Measurements from ENCODE around the gene ADNP2.

The ADNP2 gene

DNA sequence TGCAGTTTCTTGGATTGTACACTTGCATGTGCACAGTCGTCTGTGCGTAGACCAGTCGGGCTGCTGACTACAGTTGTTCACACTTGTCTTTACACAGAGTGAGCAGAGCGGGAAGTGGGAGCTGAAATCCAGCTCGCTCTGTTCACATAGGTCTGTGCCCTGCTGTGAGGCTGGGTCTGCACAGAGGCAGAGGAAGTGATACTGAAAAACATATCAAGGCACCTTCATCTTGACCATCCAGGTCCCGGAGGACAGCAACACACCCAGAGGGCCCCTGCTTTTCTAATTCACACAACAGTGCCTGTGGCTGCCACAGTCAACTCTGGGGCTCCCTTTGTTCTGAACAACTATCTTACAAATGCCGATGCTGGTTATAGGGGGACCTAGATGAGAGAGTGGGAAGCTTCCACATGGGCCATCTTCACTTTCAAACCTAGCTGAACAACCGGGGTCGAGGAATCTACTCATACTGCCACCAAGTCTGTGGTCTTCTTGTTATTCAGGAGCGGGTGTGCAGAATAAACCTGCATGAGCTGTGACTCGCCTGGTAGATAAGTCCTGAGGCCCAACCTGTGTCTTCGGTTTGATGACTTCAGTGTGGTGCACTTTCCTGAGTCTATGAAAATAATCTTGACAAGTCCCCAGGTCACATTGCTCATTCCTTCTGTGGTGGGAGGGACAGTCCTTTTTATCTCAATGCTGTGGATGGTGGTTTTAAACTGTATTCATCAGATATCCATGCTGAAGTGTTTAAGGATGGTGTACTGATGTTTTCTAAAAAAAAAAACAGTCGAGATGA is 3.5 kb upstream of the ADNP2 start:
- DNase-seq (ENCODE audit: low read depth): no peak

DNA sequence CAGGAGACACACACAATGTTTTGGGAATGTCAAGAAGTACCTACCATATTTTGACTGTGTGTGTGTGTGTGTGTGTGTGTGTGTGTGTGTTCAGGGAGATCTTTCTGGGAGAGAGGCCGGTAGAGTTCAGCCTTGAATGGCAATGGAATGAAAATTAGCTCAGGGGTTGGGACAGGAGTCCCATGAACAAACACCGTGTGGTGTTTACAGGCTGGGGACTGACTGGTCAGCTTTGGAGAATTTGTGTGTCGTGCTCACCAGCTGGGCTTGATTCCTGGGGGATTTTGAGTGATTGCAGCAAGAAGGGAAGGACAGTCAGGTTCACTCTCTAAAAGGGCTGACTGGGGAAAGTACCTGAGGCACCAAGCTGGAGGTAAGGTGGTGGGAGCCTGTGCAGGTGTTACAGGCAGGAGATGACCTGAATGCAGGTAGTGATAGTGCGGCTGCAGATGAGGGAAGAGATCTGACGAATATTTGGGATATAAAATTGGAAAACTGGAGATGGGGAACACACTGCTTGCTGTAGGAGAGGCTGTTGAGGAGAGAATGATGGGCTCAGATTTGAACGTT is 2.5 kb upstream of the ADNP2 start:
- no peak for DNase-seq (ENCODE audit: low read depth)

DNA sequence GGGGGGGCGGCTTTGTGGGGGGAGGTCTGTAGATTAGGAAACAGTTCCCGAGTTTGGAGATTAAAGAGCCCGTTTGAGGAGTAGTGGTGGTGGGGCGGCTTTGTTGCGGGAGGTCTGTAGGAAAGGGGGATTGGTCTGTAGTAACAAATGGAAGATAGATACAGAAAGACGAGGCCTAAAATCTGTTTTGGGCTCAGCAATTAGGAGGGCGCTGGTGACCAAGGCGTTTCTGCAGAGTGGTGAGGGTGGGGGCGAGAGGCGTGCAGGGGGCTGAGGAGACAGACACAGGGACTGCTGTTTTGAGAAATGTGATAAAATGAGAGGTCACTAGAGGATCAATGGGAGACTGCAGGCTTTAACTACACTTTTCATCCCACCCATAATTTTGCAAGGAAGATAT is 1.6 kb upstream of the ADNP2 start:
- DNase-seq (ENCODE audit: low read depth): no peak

DNA sequence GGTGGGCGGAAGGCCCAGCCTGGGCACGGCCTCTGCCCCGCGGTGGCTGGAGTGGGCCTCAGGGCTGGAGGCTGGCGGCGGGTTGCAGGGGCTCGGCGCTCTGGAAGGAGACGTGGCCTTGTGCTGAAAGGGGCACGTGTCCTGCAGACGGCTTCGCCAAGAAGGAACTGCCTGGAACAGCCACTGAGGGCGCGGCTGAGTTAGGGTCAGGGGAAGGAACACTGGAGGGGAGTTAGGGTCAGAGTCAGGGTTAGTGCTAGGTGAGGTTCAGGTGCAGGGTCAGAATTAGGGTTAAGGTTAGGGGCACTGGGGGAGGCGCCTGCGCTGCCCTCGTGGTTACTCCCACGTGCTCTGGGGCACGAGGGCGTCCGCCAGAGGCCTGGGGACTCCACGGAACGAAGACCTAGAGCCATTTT is 933 bp upstream of the ADNP2 start:
- no peak for DNase-seq (ENCODE audit: low read depth)

DNA sequence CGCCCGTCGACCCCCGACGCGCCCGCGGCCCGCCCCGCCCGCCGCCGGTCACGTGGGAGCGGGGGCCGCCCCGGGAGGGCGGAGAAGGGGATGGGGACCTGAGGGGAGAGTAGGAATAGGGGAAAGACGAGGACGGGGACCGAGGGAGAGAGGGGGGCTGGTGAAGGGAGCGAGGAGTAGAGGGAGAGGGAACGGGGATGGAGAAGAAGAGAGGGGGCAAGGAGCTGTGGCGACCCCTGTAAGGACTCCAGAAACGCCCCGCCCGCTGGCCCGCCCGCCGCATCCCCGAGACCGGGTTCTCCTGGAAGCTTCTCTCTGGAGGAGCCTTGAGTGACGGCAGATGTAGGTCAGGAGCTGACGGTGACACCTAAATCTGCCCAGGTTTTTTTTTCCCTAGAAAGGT is 615 bp downstream of the ADNP2 start:
- DNase-seq (ENCODE audit: low read depth): peak; percentile 11

DNA sequence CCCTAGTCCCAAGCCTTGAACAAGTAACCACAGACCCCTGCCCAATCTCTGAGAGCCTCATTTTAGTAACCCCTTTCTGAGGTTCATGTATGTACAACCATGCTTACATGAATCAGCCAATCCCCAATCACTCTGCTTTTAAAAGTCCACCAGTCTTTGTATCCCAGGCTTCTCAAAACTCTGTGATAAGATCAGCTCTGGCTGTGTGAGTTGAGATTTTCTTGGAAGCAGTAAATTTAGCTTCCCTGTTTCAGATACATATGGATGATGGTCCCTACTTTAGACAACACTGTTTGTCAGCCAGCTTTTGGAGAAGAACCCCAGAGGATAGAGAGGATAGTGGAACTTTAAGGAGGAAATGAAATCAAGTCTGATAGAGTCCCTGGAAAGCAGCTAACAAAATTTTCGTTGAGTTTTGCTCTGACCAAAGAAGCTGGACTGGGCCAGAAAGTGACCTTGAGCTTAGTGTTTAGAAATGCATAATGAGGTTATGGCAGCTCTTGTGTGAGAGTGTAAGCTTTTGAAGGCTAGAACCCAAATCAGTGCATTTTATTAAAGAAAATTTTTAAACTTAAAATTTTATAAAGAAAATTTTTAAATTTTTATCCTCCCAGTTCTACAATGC is 3.7 kb downstream of the ADNP2 start:
- DNase-seq (ENCODE audit: low read depth): no peak

DNA sequence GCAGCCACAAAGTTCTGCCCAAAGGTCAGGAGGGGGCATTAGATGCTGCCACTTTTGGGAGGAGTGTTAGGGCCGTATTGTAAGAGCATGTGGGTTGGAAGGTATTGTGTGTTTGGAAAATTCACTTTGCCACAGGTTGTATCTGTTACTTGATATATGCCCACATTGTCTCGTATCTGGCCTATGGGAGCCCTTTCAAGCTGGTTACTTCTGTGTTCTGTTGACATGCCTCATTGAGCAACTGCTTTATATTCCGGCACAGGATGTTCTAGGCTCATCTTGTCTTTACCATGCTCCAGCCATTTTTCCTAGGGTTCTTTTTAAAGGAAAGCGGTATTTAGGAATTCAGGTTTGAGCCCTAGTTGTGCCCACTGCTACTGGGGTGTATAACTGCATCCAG is 6.0 kb downstream of the ADNP2 start:
- no peak for DNase-seq (ENCODE audit: low read depth)

DNA sequence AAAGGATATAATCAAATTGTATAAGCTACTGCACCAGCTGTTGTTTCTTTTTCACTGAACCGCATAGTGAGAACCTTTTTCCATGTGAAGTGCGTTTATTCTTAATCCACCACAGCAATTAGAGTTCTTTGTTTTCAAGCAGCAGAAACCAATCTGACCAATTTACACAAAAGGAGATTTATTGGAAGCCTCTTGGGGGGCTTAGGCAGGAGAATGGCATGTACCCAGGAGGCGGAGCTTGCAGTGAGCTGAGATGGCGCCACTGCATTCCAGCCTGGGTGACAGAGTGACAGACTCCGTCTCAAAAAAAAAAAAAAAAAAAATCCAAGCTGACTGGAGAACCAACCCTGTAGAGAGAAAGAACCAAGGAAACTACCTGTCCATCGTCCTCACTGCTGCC is 10.0 kb downstream of the ADNP2 start:
- DNase-seq (ENCODE audit: low read depth): no peak

DNA sequence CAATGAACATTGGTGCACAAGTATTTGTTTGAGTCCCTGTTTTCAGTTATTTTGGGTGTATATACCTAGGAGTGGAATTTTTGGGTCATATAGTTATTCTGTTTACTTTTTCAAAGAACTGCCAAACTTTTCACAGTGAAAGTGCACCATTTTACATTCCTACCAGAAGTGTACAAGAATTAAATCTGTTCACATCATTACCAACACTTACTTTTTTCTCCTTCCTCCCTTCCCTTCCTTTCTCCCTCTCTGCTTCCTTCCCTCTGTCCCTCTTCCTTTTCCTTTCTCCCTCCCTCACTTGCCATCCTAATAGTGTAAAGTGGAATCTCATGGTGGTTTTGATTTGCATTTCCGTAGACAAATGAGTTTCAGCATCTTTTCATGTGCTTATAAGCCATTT is 11.9 kb downstream of the ADNP2 start:
- no peak for DNase-seq (ENCODE audit: low read depth)

DNA sequence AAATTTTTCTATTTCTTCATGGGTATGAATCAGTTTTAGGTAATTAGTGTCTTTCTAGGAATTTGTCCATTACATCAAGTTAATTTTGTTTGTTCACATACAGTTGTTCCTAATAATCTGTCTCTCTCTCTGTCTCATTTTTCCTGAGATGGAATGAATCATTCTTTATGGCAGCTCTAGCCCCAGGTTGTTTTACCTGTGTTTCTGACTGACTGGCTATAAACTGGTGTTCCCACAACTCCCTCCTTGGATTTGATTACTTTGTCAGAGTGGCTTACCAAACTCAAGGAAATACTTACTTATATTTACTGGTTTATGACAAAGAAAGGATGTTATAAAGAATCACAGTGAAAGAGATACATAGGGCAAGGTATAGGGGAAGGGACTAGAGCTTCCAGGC is 15.1 kb downstream of the ADNP2 start:
- DNase-seq (ENCODE audit: low read depth): no peak

DNA sequence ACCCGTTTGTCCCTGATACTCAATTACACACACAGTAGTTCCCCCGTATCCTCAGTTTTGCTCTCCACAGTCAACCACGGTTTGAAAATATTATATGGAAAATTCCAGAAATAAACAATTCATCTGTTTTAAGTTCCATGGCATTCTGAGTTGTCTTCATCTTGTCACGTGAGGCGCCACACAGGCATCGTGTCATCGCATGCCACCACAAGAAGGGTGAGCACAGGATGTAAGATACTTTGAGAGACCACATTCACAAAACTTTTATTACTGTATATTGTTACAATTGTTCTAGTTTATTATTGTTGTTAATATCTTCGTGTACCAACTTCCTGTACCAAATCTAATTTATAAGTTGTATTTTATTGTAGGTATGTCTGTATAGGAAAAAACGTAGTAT is 17.7 kb downstream of the ADNP2 start:
- no peak for DNase-seq (ENCODE audit: low read depth)

DNA sequence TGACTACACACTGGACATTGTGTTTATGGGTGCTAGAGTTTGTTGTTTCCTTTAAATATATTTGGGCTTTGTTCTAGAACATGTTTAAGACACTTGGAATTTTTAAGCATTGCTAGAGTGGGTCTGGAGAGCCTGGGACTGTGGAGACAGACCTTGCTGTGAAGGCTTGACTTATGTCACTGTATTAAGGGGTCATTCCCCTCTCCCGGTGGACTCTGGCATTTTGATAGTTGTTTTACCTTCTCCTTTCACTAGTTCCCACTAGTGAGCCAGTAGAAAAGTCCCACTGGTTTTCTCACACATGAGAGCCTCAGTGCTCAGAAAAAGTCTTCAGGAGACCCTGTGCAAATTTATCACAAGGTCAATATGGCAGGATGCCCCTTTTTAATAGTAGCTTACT is 18.6 kb downstream of the ADNP2 start:
- no peak for DNase-seq (ENCODE audit: low read depth)

DNA sequence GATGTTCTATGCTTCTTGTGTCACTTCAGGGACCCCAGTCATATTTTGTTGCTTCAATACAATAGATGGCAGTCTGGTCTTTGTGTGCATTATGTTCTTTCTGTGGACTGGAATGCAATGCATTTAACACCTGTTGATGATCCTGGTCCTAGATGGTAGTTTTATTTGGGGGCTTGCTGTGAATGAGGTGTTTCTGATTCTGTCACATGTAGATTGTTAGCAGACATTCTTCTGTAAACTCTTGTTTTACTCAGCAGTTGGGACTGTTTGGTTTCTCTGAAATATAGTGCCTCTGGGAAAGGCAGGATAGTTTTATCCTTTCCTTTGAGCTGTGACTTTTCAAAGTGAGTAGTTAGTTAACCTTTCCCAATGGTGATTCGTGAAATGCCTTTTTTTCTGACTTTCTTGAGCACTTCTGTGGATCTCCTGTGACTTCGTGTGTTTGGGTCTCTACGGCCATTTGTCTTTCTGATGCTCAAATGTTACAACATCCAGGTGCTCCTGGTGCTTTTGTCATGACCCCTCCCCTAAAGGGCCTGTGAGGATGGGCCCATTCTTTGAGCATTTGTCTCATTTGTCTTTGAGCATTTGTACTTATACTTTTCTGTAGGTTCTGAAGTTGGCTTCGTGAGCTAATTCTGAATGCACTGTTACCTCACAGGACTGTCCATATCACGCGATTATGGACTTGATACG is 20.8 kb downstream of the ADNP2 start:
- DNase-seq (ENCODE audit: low read depth): no peak

DNA sequence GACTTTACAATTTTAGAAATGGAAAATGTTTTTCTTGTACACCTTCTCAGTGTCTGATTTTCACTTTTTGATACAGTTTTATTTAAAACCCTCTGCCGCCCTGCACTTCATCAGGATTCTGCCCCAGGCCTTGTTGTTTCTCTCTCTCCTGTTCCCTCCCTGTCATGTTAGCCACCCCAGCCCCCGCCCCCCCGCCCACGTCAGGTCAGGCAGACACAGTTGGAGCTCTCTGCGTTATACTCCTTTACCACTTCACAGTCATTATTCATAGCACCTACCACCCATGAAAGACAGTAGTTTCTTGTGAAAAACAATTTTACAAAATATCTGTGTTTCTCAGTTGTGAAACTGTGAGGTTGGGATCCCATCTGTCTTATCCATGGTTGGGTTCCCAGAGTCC is 21.5 kb downstream of the ADNP2 start:
- no peak for DNase-seq (ENCODE audit: low read depth)

DNA sequence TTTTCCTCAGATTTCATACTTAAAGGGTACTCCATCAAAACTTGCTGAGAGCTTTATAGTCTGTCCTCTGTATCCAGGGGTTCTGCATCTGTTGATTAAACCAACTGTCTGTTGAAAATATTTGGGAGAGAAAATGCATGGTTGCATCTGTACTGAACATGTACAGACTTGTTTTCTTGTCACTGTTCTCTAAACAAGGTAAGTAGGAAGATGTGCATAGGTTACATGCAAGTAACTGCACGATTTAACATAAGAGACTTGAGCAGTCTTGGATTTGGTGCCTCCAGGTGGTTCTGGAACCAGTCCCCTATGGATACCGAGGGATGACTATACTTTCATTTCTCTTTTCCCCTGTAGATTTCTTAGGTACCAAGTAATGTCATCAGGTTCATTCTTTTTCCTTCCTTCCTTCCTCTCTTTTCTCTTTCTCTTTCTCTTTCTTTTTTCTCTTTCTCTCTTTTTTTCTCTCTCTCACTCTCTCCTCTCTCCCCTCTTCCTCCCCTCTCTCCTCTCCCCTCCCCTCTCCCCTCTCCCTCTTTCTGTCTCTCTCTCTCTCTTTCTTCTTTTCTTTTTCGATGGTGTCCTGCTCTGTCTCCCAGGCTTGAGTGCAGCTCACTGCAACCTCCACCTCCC is 23.2 kb downstream of the ADNP2 start:
- DNase-seq (ENCODE audit: low read depth): no peak

DNA sequence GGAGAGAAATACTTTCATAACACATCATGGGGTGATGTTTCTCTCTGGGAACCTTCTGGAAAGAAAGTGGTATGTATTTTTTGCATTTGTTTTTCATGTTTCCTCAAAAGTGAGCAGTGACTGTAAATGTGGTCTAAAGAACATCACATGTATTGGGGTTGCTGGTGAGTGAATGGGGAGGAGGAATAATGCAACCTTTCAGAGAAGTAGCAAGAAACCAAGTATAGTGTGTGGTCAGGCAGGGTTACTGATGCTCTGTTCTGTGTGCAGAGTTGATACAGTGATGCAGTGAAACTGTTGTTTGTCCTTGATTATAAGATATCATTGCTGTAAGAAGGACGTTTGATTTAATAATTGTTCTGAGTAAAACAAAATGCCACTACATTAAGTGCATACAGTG is 24.1 kb downstream of the ADNP2 start:
- no peak for DNase-seq (ENCODE audit: low read depth)

DNA sequence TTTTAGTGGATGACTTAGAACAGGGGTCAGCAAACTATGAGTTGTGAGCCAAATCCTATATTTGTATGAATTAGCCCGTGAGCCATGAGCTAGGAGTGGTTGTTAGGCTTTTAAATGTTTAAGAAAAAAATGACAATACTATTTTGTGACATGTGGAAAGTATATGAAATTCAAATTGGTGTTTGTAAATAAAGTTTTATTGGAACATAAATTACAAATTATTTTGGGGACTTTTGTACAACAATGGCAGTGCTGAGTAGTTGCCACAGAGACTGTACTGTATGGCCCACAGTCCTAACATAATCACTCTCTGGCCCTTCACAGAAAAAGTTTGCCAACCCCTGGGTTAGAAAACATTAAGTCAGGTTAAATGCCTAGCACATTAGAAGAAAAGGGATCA is 26.1 kb downstream of the ADNP2 start:
- no peak for DNase-seq (ENCODE audit: low read depth)

DNA sequence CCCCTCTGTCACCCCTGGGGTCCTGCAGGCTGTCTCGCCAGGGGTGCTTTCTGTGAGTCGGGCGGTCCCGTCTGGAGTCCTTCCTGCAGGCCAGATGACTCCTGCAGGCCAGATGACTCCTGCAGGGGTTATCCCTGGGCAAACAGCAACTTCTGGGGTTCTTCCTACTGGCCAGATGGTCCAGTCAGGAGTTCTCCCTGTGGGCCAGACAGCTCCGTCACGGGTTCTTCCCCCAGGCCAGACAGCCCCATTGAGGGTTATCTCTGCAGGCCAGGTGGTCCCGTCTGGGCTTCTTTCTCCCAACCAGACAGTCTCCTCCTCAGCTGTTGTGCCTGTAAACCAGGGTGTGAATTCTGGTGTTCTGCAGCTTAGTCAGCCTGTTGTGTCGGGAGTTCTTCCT is 27.6 kb downstream of the ADNP2 start:
- no peak for DNase-seq (ENCODE audit: low read depth)

DNA sequence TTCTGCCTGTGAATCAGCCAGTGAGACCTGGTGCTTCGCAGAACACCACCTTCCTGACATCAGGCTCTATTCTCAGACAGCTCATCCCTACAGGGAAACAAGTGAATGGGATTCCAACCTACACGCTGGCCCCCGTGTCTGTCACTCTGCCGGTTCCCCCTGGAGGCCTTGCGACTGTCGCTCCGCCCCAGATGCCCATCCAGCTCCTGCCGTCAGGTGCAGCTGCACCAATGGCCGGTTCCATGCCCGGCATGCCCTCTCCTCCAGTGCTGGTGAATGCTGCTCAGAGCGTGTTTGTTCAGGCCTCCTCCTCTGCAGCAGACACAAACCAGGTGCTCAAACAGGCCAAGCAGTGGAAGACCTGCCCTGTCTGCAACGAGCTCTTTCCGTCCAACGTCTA is 28.1 kb downstream of the ADNP2 start:
- no peak for DNase-seq (ENCODE audit: low read depth)

DNA sequence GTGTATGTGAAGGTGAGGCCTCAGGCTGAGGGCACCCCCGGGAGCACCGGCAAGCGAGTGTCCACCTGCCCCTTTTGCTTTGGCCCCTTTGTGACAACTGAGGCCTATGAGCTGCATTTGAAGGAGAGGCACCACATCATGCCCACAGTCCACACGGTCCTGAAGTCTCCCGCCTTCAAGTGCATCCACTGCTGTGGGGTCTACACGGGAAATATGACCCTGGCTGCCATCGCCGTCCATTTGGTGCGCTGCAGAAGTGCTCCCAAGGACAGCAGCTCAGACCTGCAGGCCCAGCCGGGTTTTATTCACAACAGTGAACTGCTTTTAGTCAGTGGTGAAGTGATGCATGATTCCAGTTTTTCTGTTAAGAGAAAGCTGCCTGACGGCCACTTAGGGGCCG is 28.9 kb downstream of the ADNP2 start:
- no peak for DNase-seq (ENCODE audit: low read depth)

DNA sequence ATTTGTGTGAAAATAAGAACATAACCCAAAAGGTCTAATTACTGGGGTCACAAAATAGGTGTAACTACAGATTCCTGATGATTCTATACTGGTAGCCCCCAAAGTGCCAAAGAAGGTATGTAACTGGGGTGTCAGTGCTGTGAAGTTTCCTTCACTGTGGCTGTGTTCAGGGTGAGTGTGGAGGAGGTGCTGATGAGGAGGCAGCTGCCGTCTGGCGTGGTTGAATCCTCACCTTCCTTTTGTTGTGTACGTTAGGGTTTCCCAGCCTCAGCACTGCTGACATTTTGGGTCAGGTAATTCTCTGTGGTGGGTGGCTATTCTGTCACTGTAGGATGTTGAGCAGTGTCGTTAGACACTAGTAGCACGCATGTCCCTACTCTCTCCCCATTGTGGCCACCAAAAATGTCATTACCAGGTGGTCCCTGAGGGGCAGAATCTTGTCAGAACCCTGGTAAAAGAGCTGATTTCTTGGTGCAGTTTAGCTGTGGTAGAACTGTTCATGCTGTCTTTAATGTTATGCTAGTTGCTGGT is 31.5 kb downstream of the ADNP2 start:
- DNase-seq (ENCODE audit: low read depth): no peak

DNA sequence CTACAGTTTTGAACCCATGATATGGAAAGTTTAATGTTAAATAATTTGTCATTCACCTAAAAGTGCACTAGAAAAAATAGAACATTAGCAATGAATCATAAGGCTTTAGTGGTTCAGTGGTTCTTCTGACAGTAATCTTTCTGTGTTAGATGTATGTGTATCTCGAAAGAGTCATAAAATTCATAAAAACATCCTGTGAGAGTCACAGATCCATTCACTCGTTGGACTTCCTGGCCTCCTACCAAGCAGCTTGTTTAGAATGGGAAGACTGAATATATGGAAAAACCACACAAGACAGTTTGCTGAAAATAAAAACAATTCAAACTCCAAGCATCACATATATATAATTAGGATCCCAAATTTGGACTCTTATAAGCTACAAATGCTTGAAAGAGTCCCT is 34.8 kb downstream of the ADNP2 start:
- no peak for DNase-seq (ENCODE audit: low read depth)
